Activated CD4-positive, alpha-beta T cell treated with anti-CD3 and anti-CD28 coated beads, Interleukin-2, amount 10 ng/mL, durations not matched to agents 24 days and 14 days (primary cell): Measurements from ENCODE around the gene IFNA16. TPM values are rescaled to one million over a fixed set of nuclear protein-coding genes. Genes with fewer than 3 reads are reported as not detected.
"Not testable (repeated sequence)": the region's sequence is repeated elsewhere in the genome, so short reads cannot be mapped to it uniquely, and the experiment has no call there.

ENCODE experiments used
- DNase-seq: peaks from one replicate; pipeline ENCODE4 v3.0.0; 2022
- H3K27ac Mint-ChIP-seq: one replicate; pipeline ENCODE4 v1.8.0; 2022; ENCODE audit warnings: mild to moderate bottlenecking, mixed read lengths
- H3K27me3 Mint-ChIP-seq: one replicate; pipeline ENCODE4 v1.8.0; 2022; ENCODE audit warnings: mixed read lengths
- H3K36me3 Mint-ChIP-seq: one replicate; pipeline ENCODE4 v1.8.0; 2022; ENCODE audit warnings: low read depth, mild to moderate bottlenecking, mixed read lengths
- H3K4me1 Mint-ChIP-seq: one replicate; pipeline ENCODE4 v1.8.0; 2021; ENCODE audit warnings: mixed read lengths
- H3K4me3 Mint-ChIP-seq: one replicate; pipeline ENCODE4 v1.8.0; 2022; ENCODE audit warnings: mild to moderate bottlenecking, moderate library complexity, mixed read lengths
- H3K9me3 Mint-ChIP-seq: one replicate; pipeline ENCODE4 v1.8.0; 2021; ENCODE audit warnings: mixed read lengths
- intact Hi-C: fragments of 100-400 bp; cut with micrococcal nuclease; formaldehyde crosslinking; loops from one replicate; pipeline ENCODE4 v1.15.1; 2023
- total RNA-seq: library from RNA; stranded (reverse); gene quantifications from 2 replicates; pipeline ENCODE4 v1.2.3, GENCODE V29; 2022

The IFNA16 gene
- total RNA-seq, 1 donor from 2014 or later, result not detected

DNA sequence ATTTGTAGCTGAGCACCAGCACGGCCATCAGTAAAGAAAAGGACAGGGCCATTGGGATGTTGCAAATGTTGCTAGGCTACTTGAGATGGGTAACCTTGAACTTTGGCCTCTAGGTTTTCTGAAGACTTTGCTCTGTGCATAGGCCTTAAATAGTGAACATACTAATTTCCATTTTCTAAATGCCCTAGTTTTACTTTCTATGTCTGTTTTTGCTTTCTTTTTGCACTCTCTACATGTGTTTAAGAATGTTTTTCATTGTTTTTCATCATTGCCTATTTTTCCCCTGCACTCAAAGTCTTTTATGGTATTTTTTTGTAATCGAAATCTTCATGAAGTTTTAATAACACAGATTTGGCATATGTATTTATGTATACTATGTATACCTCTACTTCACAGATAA, 11.0 kb upstream of the IFNA16 start, which contains the start of gene IFNA17:
IFNA17 (minus strand) TSS at position 101 of the 400 bp plus-strand sequence; CDS start at position 52, 49 bp downstream.
- H3K36me3 Mint-ChIP-seq, result no peaks in the 10 kb centered on the region
- no peak for DNase-seq
- H3K9me3 Mint-ChIP-seq, result no peaks in the 10 kb centered on the region
- intact Hi-C loops, result no loop called here
- no peak within 1 kb of the TSS for H3K27ac Mint-ChIP-seq
- peaks cover 20% of the 10 kb centered on the region for H3K27me3 Mint-ChIP-seq
- H3K4me1 Mint-ChIP-seq, result no peaks in the 10 kb centered on the region
- H3K4me3 Mint-ChIP-seq, result no peak within 1 kb of the TSS

DNA sequence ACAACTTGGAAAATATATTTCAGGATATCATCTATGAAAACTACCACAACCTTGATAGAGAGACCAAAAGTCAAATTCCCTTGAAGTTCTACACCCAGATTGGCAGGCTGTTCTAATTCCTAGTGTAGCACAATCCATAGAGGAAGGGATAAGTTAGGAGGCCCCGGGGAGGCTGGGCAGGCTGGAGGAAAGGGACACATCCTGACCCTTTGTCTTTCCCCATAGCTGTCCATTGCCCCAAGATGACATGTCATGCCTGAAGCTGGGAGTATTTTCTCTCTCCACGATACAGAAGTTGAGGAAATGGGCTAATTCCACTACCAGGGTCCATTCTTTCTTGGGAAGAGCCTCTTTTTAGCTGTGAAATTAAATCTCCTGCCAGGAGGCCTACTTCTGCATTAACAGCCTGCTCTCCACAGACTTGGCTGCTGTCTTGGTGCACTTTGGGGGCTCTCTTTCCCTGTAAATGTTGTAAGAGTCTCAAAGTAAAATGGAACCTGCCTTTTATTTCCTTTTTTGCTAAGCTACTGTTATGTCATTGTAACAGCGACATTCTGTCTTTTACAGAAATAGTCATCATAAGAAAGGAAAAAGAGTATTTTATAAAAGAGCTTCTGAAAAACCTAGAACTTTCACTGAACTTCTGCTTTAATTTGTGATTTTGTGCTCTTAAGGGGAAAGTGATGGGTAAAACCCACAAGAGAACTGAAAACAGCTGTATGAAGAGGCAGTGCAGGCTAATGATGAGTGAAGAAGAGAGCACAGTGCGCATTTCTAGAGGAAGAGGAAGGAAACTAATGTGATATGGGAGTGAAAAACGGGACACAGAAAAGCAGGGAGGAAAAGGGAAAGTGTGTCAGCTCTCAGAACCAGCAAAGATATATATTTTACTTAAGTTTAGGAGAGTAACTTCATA, 3.4 kb downstream of the IFNA16 start:
- DNase-seq, H3K36me3 Mint-ChIP-seq, H3K4me1 Mint-ChIP-seq, H3K4me3 Mint-ChIP-seq, H3K9me3 Mint-ChIP-seq, H3K27ac Mint-ChIP-seq: not testable (repeated sequence)
- H3K27me3 Mint-ChIP-seq, result peaks cover 27% of the 10 kb centered on the region
- intact Hi-C loops, result loop anchor here (10.0 kb wide), 1 partner anchor 111 kb away; no protein-coding TSS in a partner anchor

DNA sequence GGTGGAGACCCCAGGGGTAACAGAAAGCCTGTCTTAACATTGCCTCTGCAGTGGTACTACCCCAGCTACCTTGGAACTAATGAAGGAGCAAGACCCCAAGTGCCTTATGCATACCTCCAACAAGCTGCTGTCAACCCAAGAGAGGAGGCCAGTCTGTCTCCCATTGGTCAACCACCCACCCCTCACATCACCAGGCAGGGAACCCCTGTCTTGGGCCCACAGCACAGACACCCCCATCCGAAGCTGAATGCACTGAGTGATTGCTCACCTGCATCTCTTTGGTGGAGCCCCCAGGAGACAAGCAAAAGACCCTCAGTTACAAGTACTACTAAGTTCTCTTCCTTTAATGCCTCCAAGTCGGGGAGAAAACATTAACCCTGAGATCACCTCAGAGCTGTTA, 5.0 kb downstream of the IFNA16 start:
- not testable (repeated sequence) for DNase-seq, H3K4me3 Mint-ChIP-seq, H3K36me3 Mint-ChIP-seq, H3K27ac Mint-ChIP-seq, H3K4me1 Mint-ChIP-seq, H3K9me3 Mint-ChIP-seq
- peaks cover 21% of the 10 kb centered on the region for H3K27me3 Mint-ChIP-seq
- intact Hi-C loops, result loop anchor here (10.0 kb wide), 1 partner anchor 113 kb away; no protein-coding TSS in a partner anchor

DNA sequence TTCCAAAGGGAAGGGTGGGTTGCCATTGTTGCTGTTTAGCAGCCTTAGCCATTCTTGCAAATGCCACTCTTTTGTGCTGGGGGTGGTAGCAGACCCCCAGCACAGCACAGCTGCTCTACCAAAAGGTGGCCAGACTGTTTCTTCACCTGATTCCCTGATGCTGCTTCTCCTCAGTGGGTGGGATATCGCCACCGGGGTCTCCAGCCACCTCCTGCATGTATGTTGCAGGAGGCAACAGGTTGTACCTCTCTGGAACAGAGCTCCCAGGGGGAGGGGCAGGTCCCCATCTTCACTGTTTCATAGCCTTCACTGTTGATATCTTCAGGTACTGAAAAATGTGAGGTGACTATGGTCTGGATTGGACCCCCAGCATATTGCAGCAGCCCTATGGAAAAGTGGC, 6.3 kb downstream of the IFNA16 start:
- intact Hi-C loops, result loop anchor here (10.0 kb wide), 1 partner anchor 114 kb away; no protein-coding TSS in a partner anchor
- not testable (repeated sequence) for H3K4me3 Mint-ChIP-seq, DNase-seq

DNA sequence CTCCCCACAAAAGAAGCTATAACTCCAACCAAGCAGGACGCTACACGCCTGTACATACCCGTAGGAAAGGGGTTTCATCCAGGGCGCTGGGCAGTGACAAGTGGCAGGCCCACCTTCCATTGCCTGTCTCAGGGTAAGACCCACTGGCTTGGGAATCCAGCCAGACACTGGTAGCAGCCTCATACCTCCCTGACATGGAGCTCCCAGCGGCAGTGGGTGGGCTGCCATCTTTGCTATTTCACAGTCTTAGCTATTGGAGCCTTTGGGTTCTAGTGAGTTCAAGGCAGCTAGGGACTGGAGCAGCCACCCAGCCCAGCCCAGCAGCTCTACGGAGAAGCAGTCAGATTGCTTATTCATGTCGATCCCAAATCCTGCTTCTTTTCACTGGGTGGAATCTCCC, 6.8 kb downstream of the IFNA16 start:
- intact Hi-C loops, result loop anchor here (10.0 kb wide), 1 partner anchor 114 kb away; no protein-coding TSS in a partner anchor
- H3K36me3 Mint-ChIP-seq, result no peaks in the 10 kb centered on the region
- H3K4me3 Mint-ChIP-seq, result no peak overlapping the region
- no peak for DNase-seq
- no peak overlapping the region for H3K27ac Mint-ChIP-seq
- H3K27me3 Mint-ChIP-seq, result peaks cover 17% of the 10 kb centered on the region
- no peaks in the 10 kb centered on the region for H3K9me3 Mint-ChIP-seq
- peaks cover 3% of the 10 kb centered on the region for H3K4me1 Mint-ChIP-seq

More for the DNA sequence above, 6.3 kb downstream of the IFNA16 start:
- not testable (repeated sequence) for H3K4me1 Mint-ChIP-seq, H3K9me3 Mint-ChIP-seq, H3K36me3 Mint-ChIP-seq, H3K27ac Mint-ChIP-seq
- peaks cover 18% of the 10 kb centered on the region for H3K27me3 Mint-ChIP-seq

DNA sequence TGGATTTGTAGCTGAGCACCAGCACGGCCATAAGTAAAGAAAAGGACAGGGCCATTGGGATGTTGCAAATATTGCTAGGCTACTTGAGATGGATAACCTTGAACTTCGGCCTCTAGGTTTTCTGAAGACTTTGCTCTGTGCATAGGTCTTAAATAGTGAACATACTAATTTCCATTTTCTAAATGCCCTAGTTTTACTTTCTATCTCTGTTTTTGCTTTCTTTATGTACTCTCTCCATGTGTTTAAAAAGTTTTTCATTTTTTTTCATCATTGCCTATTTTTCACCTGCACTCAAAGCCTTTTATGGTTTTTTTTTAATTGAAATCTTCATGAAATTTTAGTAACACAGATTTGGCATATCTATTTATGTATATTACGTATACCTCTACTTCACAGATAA, 10.1 kb downstream of the IFNA16 start, which contains the start of gene IFNA10:
IFNA10 (minus strand) TSS at position 101 of the 400 bp plus-strand sequence; CDS start at position 55, 46 bp downstream.
- H3K4me1 Mint-ChIP-seq, intact Hi-C loops, H3K4me3 Mint-ChIP-seq, DNase-seq, H3K36me3 Mint-ChIP-seq, H3K27ac Mint-ChIP-seq, H3K9me3 Mint-ChIP-seq: not testable (repeated sequence)
- peaks cover 24% of the 10 kb centered on the region for H3K27me3 Mint-ChIP-seq

DNA sequence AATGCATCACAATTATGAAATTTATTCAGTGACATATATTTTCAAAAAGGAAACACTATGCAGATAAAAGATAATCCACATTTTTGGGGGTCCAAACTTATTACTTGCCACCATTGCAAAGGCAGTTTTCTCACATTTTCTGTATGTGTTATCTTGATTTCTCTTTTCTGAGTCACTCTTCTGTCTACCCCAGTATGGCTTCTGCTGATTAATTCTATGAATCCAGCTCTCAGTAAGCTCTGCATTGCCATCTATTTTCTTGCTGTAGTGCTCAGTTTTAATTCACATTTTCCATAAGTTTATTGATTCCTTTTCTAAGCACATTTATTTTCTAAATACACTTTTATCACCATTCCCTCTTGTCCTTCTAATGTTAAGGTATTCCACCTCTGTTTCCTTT, 11.9 kb downstream of the IFNA16 start:
- intact Hi-C loops, result no loop called here
- Mint-ChIP-seq H3K27me3 (peaks cover 35% of the 10 kb centered on the region), H3K4me3 (no peak overlapping the region), H3K9me3 (no peaks in the 10 kb centered on the region), H3K36me3 (no peaks in the 10 kb centered on the region), H3K4me1 (no peaks in the 10 kb centered on the region), H3K27ac (no peak overlapping the region)
- no peak for DNase-seq

DNA sequence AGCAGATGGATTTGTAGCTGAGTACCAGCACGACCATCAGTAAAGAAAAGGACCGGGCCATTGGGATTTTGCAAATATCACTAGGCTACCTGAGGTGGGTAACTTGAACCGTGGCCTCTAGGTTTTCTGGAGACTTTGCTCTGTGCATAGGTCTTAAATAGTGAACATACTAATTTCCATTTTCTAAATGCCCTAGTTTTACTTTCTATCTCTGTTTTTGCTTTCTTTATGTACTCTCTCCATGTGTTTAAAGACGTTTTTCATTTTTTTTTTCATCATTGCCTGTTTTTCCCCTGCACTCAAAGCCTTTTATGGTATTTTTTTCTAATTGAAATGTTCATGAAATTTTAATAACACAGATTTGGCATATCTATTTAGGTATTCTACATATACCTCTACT, 15.0 kb downstream of the IFNA16 start, which contains the start of gene IFNA7:
IFNA7 (minus strand) TSS at position 101 of the 400 bp plus-strand sequence; CDS start at position 61, 40 bp downstream.
- H3K4me3 Mint-ChIP-seq, H3K27ac Mint-ChIP-seq, intact Hi-C loops, H3K4me1 Mint-ChIP-seq, H3K36me3 Mint-ChIP-seq, DNase-seq, H3K9me3 Mint-ChIP-seq: not testable (repeated sequence)
- peaks cover 40% of the 10 kb centered on the region for H3K27me3 Mint-ChIP-seq

DNA sequence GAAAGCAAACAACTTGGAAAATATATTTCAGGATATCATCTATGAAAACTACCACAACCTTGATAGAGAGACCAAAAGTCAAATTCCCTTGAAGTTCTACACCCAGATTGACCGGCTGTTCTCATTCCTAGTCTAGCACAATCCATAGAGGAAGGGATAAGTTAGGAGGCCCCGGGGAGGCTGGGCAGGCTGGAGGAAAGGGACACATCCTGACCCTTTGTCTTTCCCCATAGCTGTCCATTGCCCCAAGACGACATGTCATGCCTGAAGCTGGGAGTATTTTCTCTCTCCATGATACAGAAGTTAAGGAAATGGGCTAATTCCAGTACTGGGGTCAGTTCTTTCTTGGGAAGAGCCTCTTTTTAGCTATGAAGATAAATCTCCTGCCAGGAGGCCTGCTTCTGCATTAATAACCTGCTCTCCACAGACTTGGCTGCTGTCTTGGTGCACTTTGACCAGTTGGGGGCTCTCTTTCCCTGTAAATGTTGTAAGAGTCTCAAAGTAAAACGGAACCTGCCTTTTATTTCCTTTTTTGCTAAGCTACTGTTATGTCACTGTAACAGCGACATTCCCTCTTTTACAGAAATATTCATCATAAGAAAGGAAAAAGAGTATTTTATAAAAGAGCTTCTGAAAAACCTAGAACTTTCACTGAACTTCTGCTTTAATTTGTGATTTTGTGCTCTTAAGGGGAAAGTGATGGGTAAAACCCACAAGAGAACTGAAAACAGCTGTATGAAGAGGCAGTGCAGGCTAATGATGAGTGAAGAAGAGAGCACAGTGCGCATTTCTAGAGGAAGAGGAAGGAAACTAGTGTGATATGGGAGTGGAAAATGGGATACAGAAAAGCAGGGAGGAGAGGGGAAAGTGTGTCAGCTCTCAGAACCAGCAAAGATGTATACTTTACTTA, 22.0 kb downstream of the IFNA16 start:
- H3K9me3 Mint-ChIP-seq, H3K4me1 Mint-ChIP-seq, H3K36me3 Mint-ChIP-seq, H3K27ac Mint-ChIP-seq: not testable (repeated sequence)
- Mint-ChIP-seq H3K27me3 (peaks cover 14% of the 10 kb centered on the region), H3K4me3 (peak overlapping the region; percentile 45)
- DNase-seq, result peak; percentile 84
- intact Hi-C loops, result loop anchor here (1.0 kb wide), 1 partner anchor 594 kb away; no protein-coding TSS in a partner anchor

DNA sequence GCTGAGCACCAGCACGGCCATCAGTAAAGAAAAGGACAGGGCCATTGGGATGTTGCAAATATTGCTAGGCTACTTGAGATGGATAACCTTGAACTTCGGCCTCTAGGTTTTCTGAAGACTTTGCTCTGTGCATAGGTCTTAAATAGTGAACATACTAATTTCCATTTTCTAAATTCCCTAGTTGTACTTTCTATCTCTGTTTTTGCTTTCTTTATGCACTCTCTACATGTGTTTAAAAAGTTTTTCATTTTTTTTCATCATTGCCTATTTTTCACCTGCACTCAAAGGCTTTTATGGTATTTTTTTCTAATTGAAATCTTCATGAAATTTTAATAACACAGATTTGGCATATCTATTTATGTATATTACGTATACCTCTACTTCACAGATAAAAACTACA, 29.6 kb downstream of the IFNA16 start, which contains the start of gene IFNA4:
IFNA4 (minus strand) TSS at position 101 of the 400 bp plus-strand sequence; CDS start at position 45, 56 bp downstream.
- H3K27ac Mint-ChIP-seq, H3K9me3 Mint-ChIP-seq, DNase-seq, intact Hi-C loops, H3K36me3 Mint-ChIP-seq, H3K4me1 Mint-ChIP-seq, H3K4me3 Mint-ChIP-seq: not testable (repeated sequence)
- peaks cover 24% of the 10 kb centered on the region for H3K27me3 Mint-ChIP-seq

DNA sequence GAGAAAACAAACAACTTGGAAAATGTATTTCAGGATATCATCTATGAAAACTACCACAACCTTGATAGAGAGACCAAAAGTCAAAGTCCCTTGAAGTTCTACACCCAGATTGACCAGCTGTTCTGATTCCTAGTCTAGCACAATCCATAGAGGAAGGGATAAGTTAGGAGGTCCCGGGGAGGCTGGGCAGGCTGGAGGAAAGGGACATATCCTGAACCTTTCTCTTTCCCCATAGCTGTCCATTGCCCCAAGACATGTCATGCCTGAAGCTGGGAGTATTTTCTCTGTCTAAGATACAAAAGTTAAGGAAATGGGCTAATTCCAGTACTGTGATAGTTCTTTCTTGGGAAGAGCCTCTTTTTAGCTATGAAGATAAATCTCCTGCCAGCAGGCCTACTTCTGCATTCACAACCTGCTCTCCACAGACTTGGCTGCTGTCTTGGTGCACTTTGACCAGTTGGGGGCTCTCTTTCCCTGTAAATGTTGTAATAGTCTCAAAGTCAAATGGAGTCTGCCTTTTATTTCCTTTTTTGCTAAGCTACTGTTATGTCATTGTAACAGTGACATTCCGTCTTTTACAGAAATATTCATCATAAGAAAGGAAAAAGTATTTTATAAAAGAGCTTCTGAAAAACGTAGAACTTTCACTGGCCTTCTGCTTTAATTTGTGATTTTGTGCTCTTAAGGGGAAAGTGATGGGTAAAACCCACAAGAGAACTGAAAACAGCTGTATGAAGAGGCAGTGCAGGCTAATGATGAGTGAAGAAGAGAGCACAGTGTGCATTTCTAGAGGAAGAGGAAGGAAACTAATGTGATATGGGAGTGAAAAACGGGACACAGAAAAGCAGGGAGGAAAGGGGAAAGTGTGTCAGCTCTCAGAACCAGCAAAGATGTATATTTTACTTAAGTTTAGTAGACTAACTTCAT, 34.0 kb downstream of the IFNA16 start:
- peak; percentile 77 for DNase-seq
- intact Hi-C loops, result not testable (repeated sequence)

DNA sequence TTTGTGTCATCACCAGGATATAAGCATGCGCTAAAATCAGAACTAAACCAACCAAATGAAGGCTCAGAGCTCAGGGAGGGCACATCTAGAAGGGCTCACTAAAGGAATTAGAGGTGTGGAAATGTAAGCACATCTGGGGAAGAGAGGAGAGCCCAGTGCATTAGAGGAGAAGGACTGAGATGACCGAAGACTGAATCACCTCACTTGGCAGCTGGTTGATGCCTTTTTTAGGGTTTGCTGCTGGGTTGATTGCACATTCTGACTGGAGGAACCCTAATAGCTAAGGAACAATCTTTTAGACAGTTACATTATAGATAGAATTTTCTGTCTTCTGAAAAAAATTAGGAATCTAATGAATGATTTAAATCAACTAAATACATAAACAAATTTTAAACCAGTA, 42.4 kb downstream of the IFNA16 start:
- peak; percentile 45 for DNase-seq
- no peaks in the 10 kb centered on the region for H3K4me1 Mint-ChIP-seq
- peaks cover 46% of the 10 kb centered on the region for H3K27me3 Mint-ChIP-seq
- H3K4me3 Mint-ChIP-seq, result no peak overlapping the region
- H3K9me3 Mint-ChIP-seq, result no peaks in the 10 kb centered on the region
- H3K27ac Mint-ChIP-seq, result no peak overlapping the region
- H3K36me3 Mint-ChIP-seq, result no peaks in the 10 kb centered on the region
- intact Hi-C loops, result no loop called here

More for the DNA sequence above, 34.0 kb downstream of the IFNA16 start:
- H3K9me3 Mint-ChIP-seq, H3K4me3 Mint-ChIP-seq, H3K4me1 Mint-ChIP-seq, H3K27ac Mint-ChIP-seq, H3K36me3 Mint-ChIP-seq: not testable (repeated sequence)
- H3K27me3 Mint-ChIP-seq, result peaks cover 19% of the 10 kb centered on the region
